DND-41 (cell line): ENCODE measurements around the gene AFAP1L1.

Experiments used
- ATAC-seq: fragments of 200-7000 bp; cut with Tn5 transposase; 3 replicates; pipeline ENCODE4 v1.9.1; 2021; ENCODE audit warnings: low read depth; ENCODE audit not compliant: insufficient read depth
- DNase-seq: peaks from one replicate; pipeline ENCODE4 v3.0.0-alpha.2; 2020
- H2AFZ ChIP-seq: 2 replicates; pipeline ENCODE4 v1.6.0; 2012; ENCODE audit warnings: low read depth, low read length
- H3K27ac ChIP-seq: 2 replicates; pipeline ENCODE4 v1.5.1; 2012; ENCODE audit warnings: low read length, inconsistent platforms
- H3K27me3 ChIP-seq: fragments of 200-600 bp; sonication (generic); 2 replicates; pipeline ENCODE4 v1.6.0; 2012; ENCODE audit warnings: low read length, mild to moderate bottlenecking, inconsistent platforms; ENCODE audit not compliant: insufficient read depth, poor library complexity
- H3K36me3 ChIP-seq: 2 replicates; pipeline ENCODE4 v1.5.1; 2012; ENCODE audit warnings: low read length, inconsistent platforms; ENCODE audit not compliant: insufficient read depth
- H3K4me1 ChIP-seq: 2 replicates; pipeline ENCODE4 v1.5.1; 2012; ENCODE audit warnings: mild to moderate bottlenecking, low read length; ENCODE audit not compliant: insufficient read depth
- H3K4me2 ChIP-seq: 2 replicates; pipeline ENCODE4 v1.6.0; 2012; ENCODE audit warnings: mild to moderate bottlenecking, moderate library complexity, low read length, inconsistent platforms; ENCODE audit not compliant: insufficient read depth
- H3K4me3 ChIP-seq, 2 experiments: fragments of 200-600 bp in 1 of 2; shearing (Covaris generic) in 1 of 2; 2 replicates each; pipeline ENCODE4 v1.5.1; 2012 to 2016; ENCODE audit warnings: inconsistent platforms in 2 of 2, low read length in 2 of 2, mild to moderate bottlenecking in 2 of 2, low read depth in 1 of 2, moderate library complexity in 1 of 2
- H3K79me2 ChIP-seq: 2 replicates; pipeline ENCODE4 v1.6.0; 2012; ENCODE audit warnings: low read length, inconsistent platforms; ENCODE audit not compliant: insufficient read depth
- H3K9ac ChIP-seq: 2 replicates; pipeline ENCODE4 v1.6.0; 2012; ENCODE audit warnings: low read depth, mild to moderate bottlenecking, inconsistent platforms, low read length, moderate library complexity
- H3K9me3 ChIP-seq: 2 replicates; pipeline ENCODE4 v1.5.1; 2012; ENCODE audit warnings: low read length, moderate library complexity, mild to moderate bottlenecking, inconsistent platforms; ENCODE audit not compliant: insufficient read depth, severe bottlenecking
- H4K20me1 ChIP-seq: 2 replicates; pipeline ENCODE4 v1.6.0; 2012; ENCODE audit warnings: low read length; ENCODE audit not compliant: insufficient read depth
- EZH2 ChIP-seq: IDR thresholded peaks from 3 replicates; pipeline ENCODE4 v1.6.1; 2012; ENCODE audit warnings: borderline replicate concordance, low read depth, mild to moderate bottlenecking, moderate library complexity, low read length, inconsistent platforms; ENCODE audit not compliant: severe bottlenecking
- TF ChIP-seq, protein P1 (sequence below): IDR thresholded peaks from 2 replicates; pipeline ENCODE4 v1.5.1; 2012; ENCODE audit warnings: borderline replicate concordance, low read length, moderate library complexity, mild to moderate bottlenecking; ENCODE audit not compliant: poor library complexity, severe bottlenecking; ENCODE audit errors: extremely low read depth

Gene AFAP1L1

DNA sequence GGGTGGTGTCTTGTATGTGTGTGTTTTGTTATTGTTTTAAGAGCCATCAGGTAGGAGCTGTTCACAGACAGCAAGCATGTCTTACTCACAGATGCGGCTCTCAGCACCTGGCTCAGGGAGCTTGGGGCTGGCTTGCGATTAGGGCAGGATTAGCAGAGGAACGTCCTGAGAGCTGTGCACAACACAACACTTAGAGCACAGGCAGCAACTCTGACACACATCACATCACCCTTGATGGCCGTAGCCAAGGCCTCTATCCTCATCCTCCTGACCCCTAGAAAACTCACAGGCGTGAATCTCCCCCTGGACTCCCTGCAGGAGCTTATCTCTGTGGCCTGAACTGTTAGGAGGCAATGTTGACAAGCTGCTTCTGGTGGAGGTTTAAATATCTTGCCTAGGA lies 114.5 kb downstream of the AFAP1L1 start:
- no peaks in the 10 kb centered on the region for H3K79me2 ChIP-seq

GRCh38 chr5:149387081-149387631 lies 115.5 kb downstream of the AFAP1L1 start:
- no peak for TF ChIP-seq EZH2
- TF ChIP-seq, protein P1, sequence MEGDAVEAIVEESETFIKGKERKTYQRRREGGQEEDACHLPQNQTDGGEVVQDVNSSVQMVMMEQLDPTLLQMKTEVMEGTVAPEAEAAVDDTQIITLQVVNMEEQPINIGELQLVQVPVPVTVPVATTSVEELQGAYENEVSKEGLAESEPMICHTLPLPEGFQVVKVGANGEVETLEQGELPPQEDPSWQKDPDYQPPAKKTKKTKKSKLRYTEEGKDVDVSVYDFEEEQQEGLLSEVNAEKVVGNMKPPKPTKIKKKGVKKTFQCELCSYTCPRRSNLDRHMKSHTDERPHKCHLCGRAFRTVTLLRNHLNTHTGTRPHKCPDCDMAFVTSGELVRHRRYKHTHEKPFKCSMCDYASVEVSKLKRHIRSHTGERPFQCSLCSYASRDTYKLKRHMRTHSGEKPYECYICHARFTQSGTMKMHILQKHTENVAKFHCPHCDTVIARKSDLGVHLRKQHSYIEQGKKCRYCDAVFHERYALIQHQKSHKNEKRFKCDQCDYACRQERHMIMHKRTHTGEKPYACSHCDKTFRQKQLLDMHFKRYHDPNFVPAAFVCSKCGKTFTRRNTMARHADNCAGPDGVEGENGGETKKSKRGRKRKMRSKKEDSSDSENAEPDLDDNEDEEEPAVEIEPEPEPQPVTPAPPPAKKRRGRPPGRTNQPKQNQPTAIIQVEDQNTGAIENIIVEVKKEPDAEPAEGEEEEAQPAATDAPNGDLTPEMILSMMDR = no peak
- H3K27me3 ChIP-seq = peaks cover 13% of the 10 kb centered on the region
- H3K9me3 ChIP-seq = no peaks in the 10 kb centered on the region
- H3K4me1 ChIP-seq = no peaks in the 10 kb centered on the region
- no peak overlapping the region for H3K9ac ChIP-seq
- H3K4me2 ChIP-seq = no peak overlapping the region
- H2AFZ ChIP-seq = no peak overlapping the region
- H3K36me3 ChIP-seq = no peaks in the 10 kb centered on the region
- no peak overlapping the region for H3K27ac ChIP-seq
- H4K20me1 ChIP-seq = no peaks in the 10 kb centered on the region
- H3K4me3 ChIP-seq = no peak overlapping the region
- DNase-seq (no peak), ATAC-seq (no peak)
- no peaks in the 10 kb centered on the region for H3K79me2 ChIP-seq

More for the DNA sequence above, 114.5 kb downstream of the AFAP1L1 start:
- Histone ChIP-seq H3K4me3 (no peak overlapping the region), H4K20me1 (no peaks in the 10 kb centered on the region), H3K4me2 (no peak overlapping the region), H3K4me1 (no peaks in the 10 kb centered on the region), H3K27me3 (peaks cover 6% of the 10 kb centered on the region), H3K36me3 (no peaks in the 10 kb centered on the region), H3K9ac (no peak overlapping the region), H3K27ac (no peak overlapping the region), H2AFZ (no peak overlapping the region), H3K9me3 (no peaks in the 10 kb centered on the region)
- no peak for DNase-seq
- no peak for ATAC-seq
- TF ChIP-seq, protein P1 = no peak
- TF ChIP-seq EZH2 = no peak

GRCh38 chr5:149387982-149388381 lies 116.3 kb downstream of the AFAP1L1 start:
- Histone ChIP-seq H3K4me1 (no peaks in the 10 kb centered on the region), H3K4me3 (no peak overlapping the region), H3K27ac (no peak overlapping the region), H3K27me3 (peaks cover 13% of the 10 kb centered on the region), H3K9ac (no peak overlapping the region), H3K79me2 (no peaks in the 10 kb centered on the region), H3K36me3 (no peaks in the 10 kb centered on the region), H3K4me2 (no peak overlapping the region), H2AFZ (no peak overlapping the region), H4K20me1 (no peaks in the 10 kb centered on the region), H3K9me3 (no peaks in the 10 kb centered on the region)
- TF ChIP-seq, protein P1 = no peak
- TF ChIP-seq EZH2 = no peak
- ATAC-seq (no peak), DNase-seq (no peak)
